ENCODE measurements around the gene ASB15. TPM values are rescaled to one million over a fixed set of nuclear protein-coding genes. Genes with fewer than 3 reads are reported as not detected.

ASB15 gene
- total RNA-seq, 1 donor from 2014 or later, result not detected

DNA sequence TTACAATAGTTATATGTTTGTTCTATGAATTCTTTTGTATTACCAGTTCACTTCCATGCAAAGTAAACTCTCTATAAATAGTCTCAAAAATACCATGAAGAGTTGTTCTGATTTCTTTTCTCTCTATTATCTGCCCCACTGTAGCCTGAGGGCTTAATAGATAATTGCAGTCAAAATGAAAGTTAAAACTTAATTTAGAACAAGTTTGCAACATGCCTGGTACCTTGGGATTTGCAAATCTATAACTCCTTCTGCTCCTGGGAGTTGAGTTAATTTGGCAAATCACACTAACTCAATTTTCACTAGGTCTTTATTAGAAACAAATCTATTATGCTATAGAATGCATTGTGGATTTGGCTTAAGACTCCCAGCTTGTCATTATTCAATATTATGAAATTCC is 22.2 kb upstream of the ASB15 start:
- Mint-ChIP-seq H3K4me1 (ENCODE audit: unreplicated experiment) (peaks cover 2% of the 10 kb centered on the region), H3K27me3 (ENCODE audit: unreplicated experiment) (peaks cover 60% of the 10 kb centered on the region), H3K4me3 (ENCODE audit: unreplicated experiment) (no peak overlapping the region), H3K36me3 (ENCODE audit: unreplicated experiment) (no peaks in the 10 kb centered on the region), H3K27ac (ENCODE audit: unreplicated experiment) (no peak overlapping the region), H3K9me3 (ENCODE audit: unreplicated experiment) (no peaks in the 10 kb centered on the region)
- no peak for DNase-seq (ENCODE audit: extremely low spot score, unreplicated experiment)
- TF ChIP-seq, protein P1, sequence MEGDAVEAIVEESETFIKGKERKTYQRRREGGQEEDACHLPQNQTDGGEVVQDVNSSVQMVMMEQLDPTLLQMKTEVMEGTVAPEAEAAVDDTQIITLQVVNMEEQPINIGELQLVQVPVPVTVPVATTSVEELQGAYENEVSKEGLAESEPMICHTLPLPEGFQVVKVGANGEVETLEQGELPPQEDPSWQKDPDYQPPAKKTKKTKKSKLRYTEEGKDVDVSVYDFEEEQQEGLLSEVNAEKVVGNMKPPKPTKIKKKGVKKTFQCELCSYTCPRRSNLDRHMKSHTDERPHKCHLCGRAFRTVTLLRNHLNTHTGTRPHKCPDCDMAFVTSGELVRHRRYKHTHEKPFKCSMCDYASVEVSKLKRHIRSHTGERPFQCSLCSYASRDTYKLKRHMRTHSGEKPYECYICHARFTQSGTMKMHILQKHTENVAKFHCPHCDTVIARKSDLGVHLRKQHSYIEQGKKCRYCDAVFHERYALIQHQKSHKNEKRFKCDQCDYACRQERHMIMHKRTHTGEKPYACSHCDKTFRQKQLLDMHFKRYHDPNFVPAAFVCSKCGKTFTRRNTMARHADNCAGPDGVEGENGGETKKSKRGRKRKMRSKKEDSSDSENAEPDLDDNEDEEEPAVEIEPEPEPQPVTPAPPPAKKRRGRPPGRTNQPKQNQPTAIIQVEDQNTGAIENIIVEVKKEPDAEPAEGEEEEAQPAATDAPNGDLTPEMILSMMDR (IDR thresholded peaks at IDR 0.05), result no peak

DNA sequence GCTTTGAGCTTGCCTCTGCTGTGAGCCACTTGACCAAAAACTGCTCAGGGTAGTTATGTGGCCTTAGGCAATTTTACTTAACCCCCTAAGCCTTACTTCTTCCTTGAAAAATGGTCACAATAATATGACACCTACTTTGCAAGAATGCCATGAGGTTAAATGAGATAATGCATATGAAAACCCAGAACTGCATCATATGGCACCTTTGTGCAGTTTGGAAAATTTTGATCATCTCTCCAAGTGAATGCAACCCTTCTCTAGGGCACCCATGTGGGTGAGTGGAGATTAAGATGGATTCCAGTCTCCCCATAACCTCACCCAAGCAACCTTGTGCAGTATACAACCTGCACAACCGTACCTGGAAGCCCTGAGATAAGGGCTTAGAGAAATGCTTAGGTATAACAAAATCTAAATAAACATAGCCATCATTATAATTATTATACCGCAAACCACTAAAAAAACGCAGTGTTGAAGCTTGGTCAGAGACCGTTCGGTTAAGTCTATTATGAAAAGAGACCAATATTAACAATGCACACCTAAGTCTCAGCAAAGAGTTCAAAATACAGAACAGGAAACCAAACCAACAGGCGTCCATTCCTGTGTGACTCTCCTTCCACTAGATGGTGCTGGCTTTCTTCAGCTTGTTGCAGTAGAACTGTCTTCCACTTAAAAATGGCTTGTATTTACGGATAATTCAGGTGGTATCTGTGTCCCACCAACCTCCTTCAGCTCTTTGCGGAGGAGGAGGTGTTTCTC is 21.0 kb upstream of the ASB15 start:
- no peak for DNase-seq (ENCODE audit: extremely low spot score, unreplicated experiment)
- Mint-ChIP-seq H3K9me3 (ENCODE audit: unreplicated experiment) (no peaks in the 10 kb centered on the region), H3K36me3 (ENCODE audit: unreplicated experiment) (no peaks in the 10 kb centered on the region), H3K27ac (ENCODE audit: unreplicated experiment) (no peak overlapping the region), H3K27me3 (ENCODE audit: unreplicated experiment) (peaks cover 63% of the 10 kb centered on the region), H3K4me1 (ENCODE audit: unreplicated experiment) (peaks cover 2% of the 10 kb centered on the region), H3K4me3 (ENCODE audit: unreplicated experiment) (peak overlapping the region; percentile 31)
- TF ChIP-seq, protein P1 (IDR thresholded peaks at IDR 0.05), result peak; percentile 78

- DNase-seq (ENCODE audit: extremely low spot score, unreplicated experiment), result no peak
- no peaks in the 10 kb centered on the region for H3K9me3 Mint-ChIP-seq (ENCODE audit: unreplicated experiment)
- H3K27ac Mint-ChIP-seq (ENCODE audit: unreplicated experiment), result no peak overlapping the region
- no peaks in the 10 kb centered on the region for H3K36me3 Mint-ChIP-seq (ENCODE audit: unreplicated experiment)
- peak overlapping the region; percentile 31 for H3K4me3 Mint-ChIP-seq (ENCODE audit: unreplicated experiment)
- H3K27me3 Mint-ChIP-seq (ENCODE audit: unreplicated experiment), result peaks cover 63% of the 10 kb centered on the region
- peaks cover 2% of the 10 kb centered on the region for H3K4me1 Mint-ChIP-seq (ENCODE audit: unreplicated experiment)
- TF ChIP-seq, protein P1 (IDR thresholded peaks at IDR 0.05), result no peak
These were observed 20.5 kb upstream of the ASB15 start for GRCh38 chr7:123581162-123581459.

GRCh38 chr7:123583821-123584220 is 17.8 kb upstream of the ASB15 start:
- Mint-ChIP-seq H3K9me3 (ENCODE audit: unreplicated experiment) (no peaks in the 10 kb centered on the region), H3K27me3 (ENCODE audit: unreplicated experiment) (peaks cover 61% of the 10 kb centered on the region), H3K27ac (ENCODE audit: unreplicated experiment) (no peak overlapping the region), H3K4me3 (ENCODE audit: unreplicated experiment) (no peak overlapping the region), H3K4me1 (ENCODE audit: unreplicated experiment) (peaks cover 2% of the 10 kb centered on the region), H3K36me3 (ENCODE audit: unreplicated experiment) (no peaks in the 10 kb centered on the region)
- no peak for DNase-seq (ENCODE audit: extremely low spot score, unreplicated experiment)
- TF ChIP-seq, protein P1 (IDR thresholded peaks at IDR 0.05), result no peak

DNA sequence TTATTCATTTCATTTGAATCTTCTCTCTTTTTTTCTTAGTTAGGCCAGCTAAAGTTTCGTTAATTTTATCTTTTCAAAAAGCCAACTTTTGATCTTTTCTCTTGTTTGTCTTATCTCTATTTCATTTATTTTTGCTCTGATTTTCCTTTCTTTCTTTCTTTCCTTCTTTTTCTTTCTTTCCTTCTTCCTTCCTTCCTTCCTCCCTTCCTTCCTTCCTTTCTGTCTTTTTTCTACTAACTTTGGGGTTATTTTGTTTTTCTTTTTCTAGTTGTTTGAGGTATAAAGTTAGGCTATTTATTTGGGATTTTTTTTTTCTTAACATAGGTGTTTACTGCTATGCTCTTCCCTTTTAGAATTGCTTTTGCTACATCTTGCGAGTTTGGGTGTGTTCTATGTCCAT is 13.2 kb upstream of the ASB15 start:
- no peak for DNase-seq (ENCODE audit: extremely low spot score, unreplicated experiment)
- no peaks in the 10 kb centered on the region for H3K9me3 Mint-ChIP-seq (ENCODE audit: unreplicated experiment)
- H3K27me3 Mint-ChIP-seq (ENCODE audit: unreplicated experiment), result peaks cover 74% of the 10 kb centered on the region
- TF ChIP-seq, protein P1 (IDR thresholded peaks at IDR 0.05), result no peak
- H3K27ac Mint-ChIP-seq (ENCODE audit: unreplicated experiment), result no peak overlapping the region
- H3K4me1 Mint-ChIP-seq (ENCODE audit: unreplicated experiment), result no peaks in the 10 kb centered on the region
- no peaks in the 10 kb centered on the region for H3K36me3 Mint-ChIP-seq (ENCODE audit: unreplicated experiment)
- no peak overlapping the region for H3K4me3 Mint-ChIP-seq (ENCODE audit: unreplicated experiment)

Measured in osteocyte (in vitro differentiated cells).